HFFc6 (cell line): Measurements from ENCODE around the gene ADGRF1. TPM values are rescaled to one million over a fixed set of nuclear protein-coding genes. Genes with fewer than 3 reads are reported as not detected.
"Not testable (repeated sequence)": the region's sequence is repeated elsewhere in the genome, so short reads cannot be mapped to it uniquely, and the experiment has no call there.

ENCODE experiments used
- DNase-seq: peaks from one replicate; pipeline ENCODE4 v3.0.0-alpha.2; 2018
- H3K27ac Mint-ChIP-seq: 2 replicates; pipeline ENCODE4 v1.8.0; 2020; ENCODE audit warnings: mild to moderate bottlenecking, mixed read lengths
- H3K27me3 Mint-ChIP-seq: 2 replicates; pipeline ENCODE4 v1.8.0; 2021; ENCODE audit warnings: mild to moderate bottlenecking, moderate library complexity, mixed read lengths; ENCODE audit not compliant: insufficient read depth
- H3K36me3 Mint-ChIP-seq: 2 replicates; pipeline ENCODE4 v1.8.0; 2021; ENCODE audit warnings: low read depth, mixed read lengths
- H3K4me1 Mint-ChIP-seq: 2 replicates; pipeline ENCODE4 v1.8.0; 2020; ENCODE audit warnings: low read depth, mixed read lengths
- H3K4me3 Mint-ChIP-seq: 2 replicates; pipeline ENCODE4 v1.8.0; 2020; ENCODE audit warnings: mild to moderate bottlenecking, moderate library complexity, mixed read lengths
- H3K9me3 Mint-ChIP-seq: 2 replicates; pipeline ENCODE4 v1.8.0; 2020; ENCODE audit warnings: mild to moderate bottlenecking, mixed read lengths
- long read RNA-seq: library from polyadenylated mRNA; unstranded; transcript quantifications from one replicate; pipeline ENCODE4 v2.0.0, GENCODE V29; 2019
- total RNA-seq, 6 experiments: library from RNA; stranded (reverse); fragmentation: NEBNext Ultra II Directional; extraction: Animal tissue kit (Norgen Biotek cat#: 25700); gene quantifications; 2 replicates in 1 of 6; 3 replicates in 5 of 6; pipeline ENCODE4 v1.2.3, GENCODE V29; 2021
- TF ChIP-seq, protein P1 (sequence below): fragments of 200-600 bp; sonication (generic); IDR thresholded peaks from 2 replicates; pipeline ENCODE4 v1.5.0; 2021; ENCODE audit warnings: antibody characterized with exemption, mild to moderate bottlenecking

Gene ADGRF1
- total RNA-seq: not detected
- long read RNA-seq: 0 reads

DNA sequence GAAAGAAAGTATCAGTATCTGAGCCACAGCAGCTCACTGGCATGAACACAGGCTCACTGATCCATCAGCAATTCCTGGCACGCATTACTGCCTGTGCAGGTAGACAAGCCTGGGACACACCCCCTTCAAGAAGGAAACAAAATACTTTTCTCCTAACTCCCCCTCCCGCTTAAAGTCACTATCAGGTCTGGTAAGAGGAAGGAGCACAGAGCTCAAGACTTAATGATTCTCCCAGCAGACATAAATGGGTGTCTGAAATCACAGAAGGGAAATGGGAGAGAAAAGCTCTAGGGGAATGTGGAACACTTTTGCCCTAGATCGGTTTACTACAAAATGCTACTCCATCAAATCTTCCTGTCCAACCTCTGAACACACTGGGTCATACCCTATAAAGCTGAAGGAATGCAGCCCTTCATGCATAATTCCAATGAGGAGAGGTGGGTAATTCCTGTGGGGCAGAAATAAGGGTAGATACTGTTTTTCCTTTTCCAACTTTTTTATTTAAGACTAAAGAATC lies at the start of gene ADGRF1:
Gene ADGRF1 (minus strand): TSS at position 58 of the 517 bp plus-strand sequence. CDS start 13,271 bp downstream, outside the sequence.
- no peak for DNase-seq
- TF ChIP-seq, protein P1, sequence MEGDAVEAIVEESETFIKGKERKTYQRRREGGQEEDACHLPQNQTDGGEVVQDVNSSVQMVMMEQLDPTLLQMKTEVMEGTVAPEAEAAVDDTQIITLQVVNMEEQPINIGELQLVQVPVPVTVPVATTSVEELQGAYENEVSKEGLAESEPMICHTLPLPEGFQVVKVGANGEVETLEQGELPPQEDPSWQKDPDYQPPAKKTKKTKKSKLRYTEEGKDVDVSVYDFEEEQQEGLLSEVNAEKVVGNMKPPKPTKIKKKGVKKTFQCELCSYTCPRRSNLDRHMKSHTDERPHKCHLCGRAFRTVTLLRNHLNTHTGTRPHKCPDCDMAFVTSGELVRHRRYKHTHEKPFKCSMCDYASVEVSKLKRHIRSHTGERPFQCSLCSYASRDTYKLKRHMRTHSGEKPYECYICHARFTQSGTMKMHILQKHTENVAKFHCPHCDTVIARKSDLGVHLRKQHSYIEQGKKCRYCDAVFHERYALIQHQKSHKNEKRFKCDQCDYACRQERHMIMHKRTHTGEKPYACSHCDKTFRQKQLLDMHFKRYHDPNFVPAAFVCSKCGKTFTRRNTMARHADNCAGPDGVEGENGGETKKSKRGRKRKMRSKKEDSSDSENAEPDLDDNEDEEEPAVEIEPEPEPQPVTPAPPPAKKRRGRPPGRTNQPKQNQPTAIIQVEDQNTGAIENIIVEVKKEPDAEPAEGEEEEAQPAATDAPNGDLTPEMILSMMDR: no peak
- no peaks in the 10 kb centered on the region for H3K36me3 Mint-ChIP-seq
- H3K27me3 Mint-ChIP-seq: peaks cover 5% of the 10 kb centered on the region; the same call in 1 of the 2 replicates
- H3K4me3 Mint-ChIP-seq: no peak within 1 kb of the TSS
- H3K27ac Mint-ChIP-seq: no peak within 1 kb of the TSS
- H3K4me1 Mint-ChIP-seq: peaks cover 25% of the 10 kb centered on the region
- H3K9me3 Mint-ChIP-seq: no peaks in the 10 kb centered on the region

DNA sequence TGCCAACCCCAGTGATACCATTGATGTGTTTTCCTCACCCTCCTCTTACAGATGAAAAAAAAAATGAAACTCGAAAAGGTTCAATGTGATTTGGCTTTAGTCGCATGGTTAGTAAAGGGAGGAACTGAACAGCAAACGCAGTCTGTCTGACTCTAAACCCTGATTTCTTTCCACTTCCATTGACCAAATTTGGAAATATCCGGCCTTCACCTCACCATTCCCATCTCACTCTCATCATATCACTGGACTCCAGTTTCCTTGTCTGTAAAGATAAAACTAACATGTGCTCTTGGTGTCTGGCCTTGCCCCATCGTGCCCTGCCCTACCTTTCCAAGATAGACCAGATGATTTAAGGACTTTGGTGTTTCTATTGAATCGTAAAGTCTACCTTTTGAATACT lies 48.7 kb upstream of the ADGRF1 start:
- no peak for DNase-seq

DNA sequence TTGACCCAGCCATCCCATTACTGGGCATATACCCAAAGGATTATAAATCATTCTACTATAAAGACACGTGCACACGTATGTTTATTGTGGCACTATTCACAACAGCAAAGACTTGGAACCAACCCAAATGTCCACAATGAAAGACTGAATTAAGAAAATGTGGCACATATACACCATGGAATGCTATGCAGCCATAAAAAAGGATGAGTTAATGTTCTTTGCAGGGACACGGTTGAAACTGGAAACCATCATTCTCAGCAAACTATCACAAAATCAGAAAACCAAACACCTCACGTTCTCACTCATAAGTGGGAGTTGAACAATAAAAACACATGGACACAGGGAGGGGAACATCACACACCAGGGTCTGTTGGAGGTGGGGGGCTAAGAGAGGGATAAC lies 47.3 kb upstream of the ADGRF1 start:
- H3K36me3 Mint-ChIP-seq, H3K9me3 Mint-ChIP-seq, H3K27me3 Mint-ChIP-seq, H3K27ac Mint-ChIP-seq, H3K4me1 Mint-ChIP-seq, H3K4me3 Mint-ChIP-seq, DNase-seq: not testable (repeated sequence)

More for the DNA sequence above, 48.7 kb upstream of the ADGRF1 start:
- H3K36me3 Mint-ChIP-seq: no peaks in the 10 kb centered on the region
- H3K4me1 Mint-ChIP-seq: no peaks in the 10 kb centered on the region; the same call in 1 of the 2 replicates
- no peaks in the 10 kb centered on the region for H3K9me3 Mint-ChIP-seq
- TF ChIP-seq, protein P1: no peak
- peaks cover 3% of the 10 kb centered on the region; the same call in 1 of the 2 replicates for H3K27me3 Mint-ChIP-seq
- no peak overlapping the region for H3K27ac Mint-ChIP-seq
- no peak overlapping the region for H3K4me3 Mint-ChIP-seq

DNA sequence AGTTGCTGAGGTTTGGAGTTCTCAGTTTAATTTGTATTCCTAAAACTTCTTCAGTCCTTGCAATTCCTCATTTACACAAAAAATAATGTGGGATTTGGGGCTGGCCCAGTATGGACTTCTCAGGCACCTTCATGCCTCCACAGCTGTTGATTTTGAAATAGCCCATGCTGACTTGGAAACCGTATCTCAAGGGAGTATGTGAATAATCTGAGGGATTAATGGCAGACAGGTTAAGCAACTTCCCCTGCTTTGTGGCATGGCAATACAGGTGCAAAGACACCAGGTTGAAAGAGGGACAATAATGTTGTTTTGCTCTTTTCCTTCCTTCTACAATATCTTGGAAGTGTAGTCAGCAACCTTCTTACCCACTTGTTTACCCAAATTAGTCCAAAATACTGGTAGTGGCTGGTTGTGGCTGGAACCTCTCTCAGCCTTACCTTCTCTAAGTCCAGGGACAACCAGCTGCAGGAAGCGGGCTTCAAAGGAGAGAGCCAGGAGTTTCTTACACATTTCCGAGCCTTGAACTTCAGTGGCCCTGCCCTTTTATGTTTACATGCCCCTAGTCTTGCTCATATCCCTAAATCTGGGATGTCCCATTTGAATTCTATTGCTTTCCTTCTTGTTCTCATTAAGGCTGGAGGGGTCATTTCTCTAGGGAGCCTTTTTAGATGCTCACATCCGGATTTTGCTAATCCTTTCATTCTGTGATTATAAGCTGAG lies 44.1 kb upstream of the ADGRF1 start:
- TF ChIP-seq, protein P1: no peak
- Mint-ChIP-seq H3K4me1 (no peaks in the 10 kb centered on the region; the same call in 1 of the 2 replicates), H3K36me3 (no peaks in the 10 kb centered on the region), H3K27ac (no peak overlapping the region), H3K4me3 (no peak overlapping the region), H3K27me3 (peaks cover 5% of the 10 kb centered on the region; the same call in 1 of the 2 replicates), H3K9me3 (no peaks in the 10 kb centered on the region)
- no peak for DNase-seq

DNA sequence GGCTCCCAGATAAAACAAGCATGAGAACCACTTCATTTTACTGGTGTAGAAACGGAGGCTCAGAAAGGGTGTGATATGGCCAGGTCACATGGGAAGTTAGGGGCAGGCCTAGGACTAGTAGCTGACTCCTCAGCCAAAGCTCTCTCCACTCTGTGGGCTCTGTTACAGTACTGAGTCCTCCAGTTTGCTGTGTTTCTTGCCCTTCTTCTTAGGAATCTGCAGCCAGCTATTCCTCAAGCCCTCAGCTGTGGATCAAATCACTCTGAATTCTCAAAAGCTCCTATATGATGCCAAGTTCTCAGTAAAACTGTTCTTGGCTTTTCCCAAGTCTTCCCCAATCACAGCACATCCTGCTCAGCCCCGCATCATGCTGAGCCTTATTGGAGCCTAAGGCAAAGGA lies 42.5 kb upstream of the ADGRF1 start:
- Mint-ChIP-seq H3K4me3 (no peak overlapping the region), H3K27ac (no peak overlapping the region), H3K4me1 (no peaks in the 10 kb centered on the region; the same call in 1 of the 2 replicates), H3K36me3 (no peaks in the 10 kb centered on the region), H3K27me3 (peaks cover 7% of the 10 kb centered on the region; the same call in 1 of the 2 replicates), H3K9me3 (no peaks in the 10 kb centered on the region)
- TF ChIP-seq, protein P1: no peak
- no peak for DNase-seq

DNA sequence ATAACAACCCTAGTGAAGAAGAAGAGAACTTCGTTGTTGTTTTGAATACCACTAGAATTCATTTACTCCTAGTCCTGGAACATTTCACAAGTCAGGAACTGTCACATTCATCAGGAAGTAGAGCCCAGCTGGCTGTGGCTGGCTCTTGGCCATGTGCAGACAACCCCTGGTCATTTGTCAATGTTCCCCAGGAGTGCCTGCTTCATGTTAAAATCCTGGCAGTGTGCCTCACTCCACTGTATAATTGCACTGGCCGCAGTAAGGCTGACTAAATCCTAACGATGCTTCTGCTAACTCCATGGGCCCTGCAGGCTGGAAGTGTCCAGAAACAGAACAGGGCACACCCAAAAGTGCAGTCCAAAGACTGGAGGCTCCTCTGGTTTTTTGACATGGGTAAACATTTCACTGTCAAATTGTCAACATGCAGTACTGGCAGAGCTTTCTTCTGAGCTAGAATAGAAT lies 41.5 kb upstream of the ADGRF1 start:
- no peak for DNase-seq
- Mint-ChIP-seq H3K36me3 (no peaks in the 10 kb centered on the region), H3K27me3 (peaks cover 10% of the 10 kb centered on the region; the same call in 1 of the 2 replicates), H3K4me1 (no peaks in the 10 kb centered on the region; the same call in 1 of the 2 replicates), H3K4me3 (no peak overlapping the region), H3K9me3 (no peaks in the 10 kb centered on the region), H3K27ac (no peak overlapping the region)
- TF ChIP-seq, protein P1: no peak
